Left cardiac atrium (tissue), 4 donors: Measurements from ENCODE around the gene ALDH1L2. TPM values are rescaled to one million over a fixed set of nuclear protein-coding genes. Genes with fewer than 3 reads are reported as not detected.

Experiments used
- ATAC-seq, 2 donors: fragments of 200-7000 bp; cut with Tn5 transposase; one replicate each; pipeline ENCODE4 v1.9.1; 2020; ENCODE audit warnings: mild to moderate bottlenecking in 2 of 2, moderate library complexity in 2 of 2
- DNase-seq: peaks from one replicate; pipeline ENCODE4 v3.0.0-alpha.2; 2020
- intact Hi-C, 2 donors: fragments of 100-400 bp; cut with DNase I; formaldehyde crosslinking; loops; one replicate each; pipeline versions ENCODE4 v1.14.1 to v1.15.1; 2022 to 2023
- total RNA-seq, 2 donors: library from RNA; stranded (reverse); fragmentation: NEBNext Ultra II Directional; extraction: Animal tissue kit (Norgen Biotek cat#: 25700); gene quantifications; one replicate each; pipeline ENCODE4 v1.2.1, GENCODE V29; 2021
- donor health status: DM: no; HTN: yes; CAD: no.
- donor health status: DM: no; HTN: yes; CAD: no; lungs with severe emphysema.
- donor health status: DM: yes; HTN: yes; CAD: no.
- donor health status: Dilated cardiomyopathy.

The ALDH1L2 gene
- total RNA-seq, 2 donors from 2014 or later: 7.4 to 9.0 TPM

- DNase-seq (no peak), ATAC-seq (no peak)
- intact Hi-C loops: no loop called here
These were observed 6.1 kb upstream of the ALDH1L2 start for GRCh38 chr12:105090361-105090760.

GRCh38 chr12:105089817-105090216 lies 5.6 kb upstream of the ALDH1L2 start:
- DNase-seq (no peak), ATAC-seq (no peak)
- intact Hi-C loops: no loop called here

- intact Hi-C loops: no loop called here
- DNase-seq (no peak), ATAC-seq (no peak)
These were observed 1.2 kb upstream of the ALDH1L2 start for GRCh38 chr12:105085501-105085900.

GRCh38 chr12:105083551-105084105 lies 630 bp downstream of the ALDH1L2 start:
- intact Hi-C loops: no loop called here
- DNase-seq: peak; percentile 71
- peak; percentile 62 to 71 for ATAC-seq

GRCh38 chr12:105083031-105083430 lies 1.2 kb downstream of the ALDH1L2 start:
- intact Hi-C loops: no loop called here
- ATAC-seq (no peak), DNase-seq (no peak)

GRCh38 chr12:105078712-105079570 lies 5.3 kb downstream of the ALDH1L2 start:
- no peak for ATAC-seq
- DNase-seq: no peak
- intact Hi-C loops: no loop called here

- DNase-seq (no peak), ATAC-seq (peak; percentile 30 to 40)
- intact Hi-C loops: no loop called here
These were observed 6.8 kb downstream of the ALDH1L2 start for GRCh38 chr12:105077435-105077834.

- intact Hi-C loops: no loop called here
- no peak for DNase-seq
- no peak for ATAC-seq
These were observed 7.3 kb downstream of the ALDH1L2 start for GRCh38 chr12:105076913-105077312.

- ATAC-seq (peak in 1 of 2 donors; percentile 72), DNase-seq (no peak)
- intact Hi-C loops: no loop called here
These were observed 8.2 kb downstream of the ALDH1L2 start for GRCh38 chr12:105076098-105076497.

GRCh38 chr12:105072888-105073488 lies 11.3 kb downstream of the ALDH1L2 start:
- DNase-seq: no peak
- no peak for ATAC-seq
- intact Hi-C loops: no loop called here

- ATAC-seq: no peak
- intact Hi-C loops: no loop called here
- no peak for DNase-seq
These were observed 12.3 kb downstream of the ALDH1L2 start for GRCh38 chr12:105071981-105072380.

- no peak for DNase-seq
- intact Hi-C loops: no loop called here
- no peak for ATAC-seq
These were observed 14.1 kb downstream of the ALDH1L2 start for GRCh38 chr12:105069936-105070702.

GRCh38 chr12:105067511-105068031 lies 16.7 kb downstream of the ALDH1L2 start:
- DNase-seq (no peak), ATAC-seq (no peak)
- intact Hi-C loops: no loop called here

- DNase-seq (no peak), ATAC-seq (no peak)
- intact Hi-C loops: no loop called here
These were observed 19.6 kb downstream of the ALDH1L2 start for GRCh38 chr12:105064564-105065178.

- DNase-seq (no peak), ATAC-seq (no peak)
- intact Hi-C loops: no loop called here
These were observed 23.4 kb downstream of the ALDH1L2 start for GRCh38 chr12:105060715-105061378.

GRCh38 chr12:105057174-105057573 lies 27.1 kb downstream of the ALDH1L2 start:
- ATAC-seq (no peak), DNase-seq (no peak)
- intact Hi-C loops: loop anchor here in 1 of 2 donors (10.0 kb wide), 1 partner anchor 852 kb away; no protein-coding TSS in a partner anchor

GRCh38 chr12:105053116-105053572 lies 31.1 kb downstream of the ALDH1L2 start:
- DNase-seq: peak; percentile 70
- ATAC-seq: peak; percentile 68 to 83
- intact Hi-C loops: loop anchor here in 1 of 2 donors (2.0 to 10.0 kb wide), 3 partner anchors 176 to 848 kb away; no protein-coding TSS in a partner anchor

- no peak for DNase-seq
- intact Hi-C loops: loop anchor here in 1 of 2 donors (2.0 to 10.0 kb wide), 3 partner anchors 175 to 847 kb away; no protein-coding TSS in a partner anchor
- ATAC-seq: no peak
These were observed 32.3 kb downstream of the ALDH1L2 start for GRCh38 chr12:105051981-105052380.
